GM18498 (cell line): Measurements from ENCODE around the gene UPF1.
"Not testable (repeated sequence)": the region's sequence is repeated elsewhere in the genome, so short reads cannot be mapped to it uniquely, and the experiment has no call there.

Experiments used
- ATAC-seq: cut with Tn5 transposase; IDR thresholded peaks from one replicate; pipeline ENCODE4 v1.9.1; 2021; ENCODE audit warnings: mild to moderate bottlenecking, moderate library complexity; ENCODE audit not compliant: unreplicated experiment

UPF1 gene

DNA sequence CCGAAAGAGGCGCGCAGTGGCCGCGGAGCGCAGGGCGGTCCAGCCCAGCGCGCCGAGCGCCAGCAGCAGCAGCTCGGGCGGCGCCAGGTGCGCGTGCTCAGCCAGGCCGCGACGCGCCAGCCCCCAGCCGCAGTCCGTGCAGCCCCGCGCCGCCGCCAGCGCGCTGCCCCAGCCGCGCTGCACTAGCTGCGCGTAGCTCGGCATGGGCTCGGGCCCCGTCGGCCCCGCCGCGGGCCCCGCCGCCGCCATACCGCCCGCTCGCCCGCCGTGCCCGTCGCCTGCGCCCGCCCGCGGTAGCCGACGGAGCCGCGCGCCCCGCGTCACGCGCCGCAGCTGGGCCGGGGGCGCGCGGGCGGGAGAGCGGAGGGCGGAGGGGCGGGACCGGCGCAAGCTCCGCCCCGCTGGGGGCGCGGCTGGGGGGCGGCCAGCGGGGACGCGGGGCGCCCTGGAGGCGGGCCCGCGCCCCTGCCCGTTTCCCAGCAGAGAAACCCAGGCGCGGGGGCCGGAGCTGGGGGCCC, 64.1 kb downstream of the UPF1 start, which contains the start of gene CERS1:
Gene CERS1, minus strand, starts transcription at position 335 of the 518 bp plus-strand sequence. Its CDS starts 86 bp downstream, at position 249.
- ATAC-seq, result no peak

DNA sequence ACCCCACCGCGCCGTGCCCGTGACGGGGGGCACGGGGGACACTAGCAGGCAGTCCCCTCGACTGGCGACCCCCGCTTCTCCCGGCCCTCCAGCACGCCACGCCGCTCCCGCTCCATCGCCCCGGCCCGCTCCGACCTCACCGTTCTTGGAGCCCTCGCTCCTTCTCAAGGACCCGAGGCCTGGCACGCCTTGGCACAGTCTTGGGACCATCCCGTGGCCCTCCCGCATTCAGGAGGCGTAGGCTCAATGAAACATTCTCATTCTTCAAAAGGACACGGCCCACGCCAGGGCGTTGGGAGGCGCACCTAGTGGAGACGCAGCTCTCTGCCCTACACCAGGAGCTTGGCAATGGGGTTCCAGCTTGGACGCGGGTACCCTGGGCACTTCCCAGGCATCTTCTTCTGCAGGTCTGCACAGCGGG, 64.7 kb downstream of the UPF1 start:
- ATAC-seq, result no peak

DNA sequence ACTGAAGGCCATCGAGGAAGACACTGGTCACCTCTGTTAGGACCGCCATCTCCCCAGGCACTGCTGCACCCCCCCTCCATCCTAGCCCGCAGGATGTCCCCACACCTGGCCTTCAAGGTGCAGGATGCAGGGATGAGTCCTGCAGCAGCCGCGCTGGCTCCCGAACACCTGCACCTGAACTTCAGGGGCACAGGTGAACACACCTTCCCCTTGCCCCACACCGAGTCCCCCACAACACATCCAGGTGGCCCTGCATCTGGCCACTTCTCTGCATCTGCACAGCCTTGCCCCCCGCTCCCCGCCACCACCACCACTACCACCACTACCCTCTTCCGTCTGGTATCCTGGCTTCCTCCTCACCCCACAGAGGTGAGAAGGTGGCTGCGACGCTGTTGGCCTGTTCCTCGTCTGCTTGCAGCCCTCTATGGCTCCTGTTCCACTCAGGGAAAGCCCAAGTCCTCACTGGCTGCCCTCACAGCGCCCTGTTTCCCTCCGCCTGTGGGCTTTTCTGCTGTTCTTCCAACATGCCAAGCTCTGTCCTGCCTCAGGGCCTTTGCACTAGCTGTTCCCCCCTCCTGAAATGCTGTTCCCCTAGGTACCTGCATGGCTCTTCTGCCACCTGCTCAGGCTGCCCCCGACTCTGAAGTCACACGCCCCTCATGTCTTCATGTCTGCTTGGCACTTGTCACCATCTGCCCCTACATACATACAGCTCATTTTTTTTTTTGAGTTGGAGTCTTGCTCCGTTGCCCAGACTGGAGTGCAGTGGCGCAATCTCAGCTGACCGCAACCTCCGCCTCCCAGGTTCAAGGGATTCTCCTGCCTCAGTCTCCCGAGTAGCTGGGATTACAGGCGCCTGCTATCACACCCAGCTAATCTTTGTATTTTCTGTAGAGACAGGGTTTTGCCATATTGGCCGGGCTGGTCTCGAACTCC, 65.6 kb downstream of the UPF1 start:
- no peak for ATAC-seq

DNA sequence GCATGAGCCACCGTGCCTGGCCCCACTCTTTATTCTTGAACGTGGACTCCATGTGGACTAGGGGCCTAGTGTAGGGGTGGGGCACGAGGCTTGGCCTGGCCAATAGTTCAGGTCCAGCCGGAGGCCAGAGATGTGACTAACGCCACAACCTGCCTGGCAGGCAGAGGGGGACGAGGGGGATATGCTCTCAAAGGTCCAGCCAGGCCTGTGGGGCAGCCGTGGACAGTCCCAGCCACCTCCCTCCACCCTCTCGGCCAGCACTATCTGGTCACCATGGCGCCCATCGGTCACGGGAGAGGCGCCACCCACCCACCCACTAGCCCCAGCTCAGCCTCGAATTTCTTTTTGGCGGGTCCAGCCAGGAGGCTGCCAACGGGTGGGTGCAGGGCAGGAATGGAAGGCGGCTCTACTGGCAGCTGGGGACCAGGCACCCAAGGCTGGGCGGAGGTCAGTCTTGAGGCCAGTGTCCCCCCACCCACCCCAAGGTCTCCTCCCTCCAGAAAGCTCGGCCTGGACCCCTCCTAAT, 66.4 kb downstream of the UPF1 start:
- ATAC-seq, result no peak

DNA sequence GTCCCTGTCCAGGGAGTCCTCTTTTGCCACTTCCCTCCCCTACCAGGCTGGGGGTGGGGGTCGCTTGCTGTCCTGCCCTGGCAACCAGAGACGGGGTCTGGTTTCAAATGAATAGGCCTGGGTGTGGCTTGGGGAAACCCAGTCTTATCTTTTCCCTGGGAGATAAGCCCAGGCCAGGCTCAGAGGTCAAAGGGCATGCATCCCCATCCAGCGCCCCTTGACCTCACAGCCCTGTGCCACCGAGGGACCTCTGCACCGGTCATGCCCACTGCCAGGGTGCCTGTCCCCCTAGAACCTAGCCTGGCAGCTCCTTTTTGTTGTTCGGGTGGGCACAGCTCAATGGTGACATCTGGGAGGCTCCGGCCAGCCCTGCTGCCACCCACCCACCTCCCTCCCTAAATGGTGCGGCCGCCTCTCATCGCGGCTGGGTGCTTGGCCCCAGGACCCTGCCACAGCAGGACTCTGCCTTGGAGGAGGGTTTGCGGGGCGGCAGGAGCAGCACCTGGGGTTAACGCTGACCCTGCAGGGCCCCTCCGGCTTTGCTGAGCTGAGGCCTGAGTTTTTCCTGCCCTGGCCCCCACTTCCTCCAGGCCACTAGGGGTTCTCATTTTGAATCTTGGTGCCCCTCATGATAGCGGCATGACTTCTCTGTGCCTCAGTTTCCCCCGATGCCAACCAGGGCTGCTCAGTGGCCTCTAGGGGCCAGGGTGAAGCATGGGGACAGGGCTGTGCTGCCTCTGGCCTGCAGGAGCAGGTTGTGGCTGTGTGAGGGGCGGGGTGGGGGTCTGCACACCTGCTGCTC, 67.0 kb downstream of the UPF1 start:
- no peak for ATAC-seq

DNA sequence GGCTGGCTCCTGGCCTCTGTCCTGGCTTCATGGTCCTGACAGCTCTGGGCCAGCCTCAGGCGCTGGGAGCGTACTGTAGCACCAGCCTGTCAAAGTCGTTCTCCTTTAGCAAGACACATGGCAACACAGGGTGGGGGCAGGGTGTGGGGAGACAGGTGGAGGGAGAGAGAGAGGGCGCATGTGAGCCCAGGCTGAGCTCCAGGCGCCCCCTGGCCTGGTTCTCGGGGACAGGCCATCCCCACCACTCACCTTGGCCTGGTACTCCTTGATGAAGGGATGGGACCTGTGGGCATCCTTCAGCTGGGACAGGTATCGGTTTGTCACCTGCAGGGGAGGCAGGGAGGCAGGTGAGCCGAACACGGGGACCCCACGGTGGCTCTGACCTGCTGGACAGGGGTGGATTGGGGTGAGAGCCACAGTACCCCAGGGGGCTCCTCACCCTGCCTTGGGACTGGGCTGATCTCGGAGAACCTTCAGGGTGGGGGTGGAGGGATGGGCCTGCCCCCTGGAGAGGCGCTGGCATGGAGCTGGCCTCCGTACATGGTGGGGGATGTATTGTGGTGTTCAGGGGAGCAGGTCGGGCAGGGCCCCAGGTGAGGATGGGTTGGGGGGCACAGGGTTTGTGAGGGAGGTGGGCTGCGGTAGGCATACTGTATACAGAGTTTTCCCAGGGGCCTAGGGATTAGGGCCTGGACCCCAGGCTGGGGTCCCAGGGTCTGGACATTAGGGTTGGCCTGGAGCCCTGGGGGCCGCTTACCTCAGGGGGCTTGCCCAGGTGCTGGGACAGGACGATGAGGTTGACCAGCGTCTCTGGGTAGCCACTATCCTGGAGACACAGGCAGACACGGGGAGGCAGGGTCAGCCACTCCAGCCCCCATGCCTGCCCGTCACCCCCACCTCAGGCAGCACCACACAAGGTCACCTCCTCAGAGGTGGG, 68.1 kb downstream of the UPF1 start:
- ATAC-seq, result no peak

DNA sequence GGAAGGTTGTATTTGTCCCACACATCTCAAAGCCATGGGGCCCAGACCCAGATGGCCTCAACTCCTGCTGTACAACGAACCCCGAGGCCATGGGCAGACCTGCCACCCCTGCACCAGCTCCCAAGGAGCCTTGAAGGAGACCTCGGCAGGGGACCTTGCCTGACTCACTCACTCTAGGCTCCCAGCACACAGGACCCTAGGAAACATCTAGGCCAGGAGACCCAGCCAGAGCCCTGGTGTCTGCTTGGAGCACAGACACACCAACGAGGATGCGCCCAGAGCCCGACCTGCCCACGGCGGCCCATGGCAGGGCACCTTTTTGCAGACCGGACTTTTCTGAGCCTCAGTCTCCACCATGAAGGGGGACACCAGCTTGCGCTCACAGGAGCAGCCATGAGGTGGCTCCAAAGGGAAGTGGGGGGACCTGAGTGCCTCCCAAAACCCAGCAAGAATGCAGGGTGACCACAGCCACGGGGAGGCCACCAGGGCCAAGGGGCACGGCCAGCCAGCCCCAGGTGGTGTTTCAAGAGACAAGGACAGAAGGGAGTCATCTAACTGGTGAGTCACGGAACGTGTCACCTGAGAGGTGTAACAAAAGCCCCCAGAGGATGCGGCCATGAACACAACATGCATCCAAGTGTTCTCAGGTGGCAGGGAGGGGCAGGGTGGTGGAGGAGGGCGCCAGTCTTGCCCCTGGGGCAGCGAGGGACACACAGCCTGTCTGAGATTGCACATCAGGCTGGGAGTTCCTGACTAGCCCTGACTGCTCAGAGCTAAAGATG, 69.1 kb downstream of the UPF1 start:
- ATAC-seq, result no peak

DNA sequence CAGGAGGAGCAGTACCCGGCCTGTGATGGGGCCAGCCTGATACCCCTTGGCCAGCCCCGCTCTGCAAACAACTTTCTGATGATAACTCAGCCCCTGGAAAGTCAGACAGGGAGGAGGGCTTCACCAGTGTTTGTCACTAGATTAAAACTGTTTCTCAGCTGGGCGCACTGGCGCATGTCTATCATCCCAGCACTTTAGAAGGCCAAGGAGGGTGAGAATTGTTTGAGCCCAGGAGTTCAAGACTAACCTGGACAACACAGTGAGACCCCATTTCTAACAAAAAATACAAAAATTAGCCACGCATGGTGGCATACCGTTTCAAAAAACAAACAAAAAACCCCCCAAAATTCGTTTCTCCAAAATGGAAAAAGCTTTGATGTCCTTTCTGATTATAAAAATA, 69.7 kb downstream of the UPF1 start:
- ATAC-seq, result no peak

DNA sequence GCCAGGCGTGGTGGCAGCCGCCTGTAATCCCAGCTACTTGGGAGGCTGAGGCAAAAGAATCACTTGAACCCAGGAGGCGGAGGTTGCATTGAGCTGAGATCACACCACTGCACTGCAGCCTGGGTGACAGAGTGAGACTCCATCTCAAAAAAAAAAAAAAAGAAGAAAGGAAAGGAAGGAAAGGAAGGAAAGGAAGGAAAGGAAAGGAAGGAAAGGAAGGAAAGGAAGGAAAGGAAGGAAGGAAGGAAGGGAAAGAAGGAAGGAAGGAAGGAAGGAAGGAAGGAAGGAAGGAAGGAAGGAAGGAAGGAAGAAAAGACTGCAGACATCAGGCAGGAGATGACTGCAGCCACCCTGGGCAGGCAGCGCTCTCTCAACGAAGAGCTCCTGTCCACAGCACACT, 70.8 kb downstream of the UPF1 start:
- ATAC-seq, result not testable (repeated sequence)

DNA sequence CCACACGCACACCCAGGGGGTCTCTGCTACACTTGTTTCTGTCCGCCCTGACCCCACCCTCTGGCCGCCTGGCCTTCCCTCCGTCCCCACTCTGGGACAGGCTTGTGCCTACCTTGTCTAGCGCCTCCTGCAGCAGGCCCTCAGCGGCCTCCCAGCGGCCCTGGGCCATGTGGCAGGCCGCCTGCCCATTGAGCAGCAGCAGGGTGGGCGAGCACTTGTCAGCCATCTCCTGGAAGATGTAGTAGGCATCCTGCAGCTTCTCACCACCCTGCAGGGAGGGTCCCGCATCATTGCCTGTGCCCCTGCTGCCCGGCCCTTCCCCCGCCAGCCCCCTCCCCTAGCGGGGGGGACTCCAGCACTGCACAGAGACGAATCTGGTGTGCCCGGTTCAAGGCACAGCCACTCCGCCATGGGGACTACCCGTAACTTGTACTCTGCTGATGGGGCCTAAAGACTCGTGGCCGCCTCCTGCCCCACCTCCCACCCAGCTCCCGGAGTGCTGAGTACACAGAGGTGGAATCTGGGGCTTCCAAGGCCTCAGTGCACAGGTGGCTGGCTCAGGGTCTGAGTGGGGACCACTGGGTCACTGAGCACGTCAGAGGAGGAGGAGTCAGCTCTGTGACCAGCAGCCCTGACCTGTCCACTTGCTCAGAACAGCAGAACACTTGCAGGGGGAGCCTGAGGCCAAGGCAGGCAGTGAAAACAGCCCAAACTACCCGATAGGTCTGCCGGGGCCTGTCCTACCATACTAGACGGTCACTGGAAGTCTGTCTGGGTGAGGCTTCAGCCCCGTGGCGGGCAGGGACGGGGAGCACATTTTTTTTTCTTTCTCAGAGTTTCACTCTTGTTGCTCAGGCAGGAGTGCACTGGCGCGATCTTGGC, 71.6 kb downstream of the UPF1 start:
- no peak for ATAC-seq

DNA sequence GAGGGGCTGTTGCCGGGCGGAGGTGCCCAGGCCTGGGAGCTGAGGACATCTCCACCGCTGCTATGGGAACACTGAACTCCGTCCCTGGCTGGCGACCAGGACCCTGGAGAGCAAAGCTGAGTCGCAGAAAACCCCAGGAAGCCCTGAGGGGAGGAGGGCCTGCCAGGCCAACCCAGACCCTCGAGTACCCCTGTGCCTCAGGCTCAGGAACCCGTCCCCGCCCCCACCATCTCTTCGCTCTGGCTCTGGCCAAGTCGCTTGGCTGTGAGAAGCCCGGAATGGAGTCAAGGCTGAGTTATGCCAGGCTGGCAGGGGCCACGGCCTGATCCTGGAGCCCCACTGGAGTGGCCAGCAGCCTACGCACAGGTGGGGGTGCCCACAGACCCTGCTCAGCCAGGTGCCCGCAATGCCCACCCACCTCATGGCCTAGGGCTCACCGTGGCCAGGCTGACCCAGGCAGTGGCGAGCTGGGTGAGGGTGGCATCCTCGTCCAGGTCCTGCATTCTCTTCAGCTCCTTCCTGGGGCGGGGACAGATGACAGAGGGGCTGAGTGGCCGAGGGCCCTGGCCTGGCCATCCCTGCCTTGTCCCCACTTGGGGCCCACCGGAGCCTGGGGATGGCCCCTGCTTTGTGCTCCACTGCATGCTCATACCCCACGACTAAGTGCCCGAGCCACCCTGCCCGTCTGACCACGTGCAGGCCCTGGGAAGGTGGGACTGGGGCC, 72.7 kb downstream of the UPF1 start:
- no peak for ATAC-seq

DNA sequence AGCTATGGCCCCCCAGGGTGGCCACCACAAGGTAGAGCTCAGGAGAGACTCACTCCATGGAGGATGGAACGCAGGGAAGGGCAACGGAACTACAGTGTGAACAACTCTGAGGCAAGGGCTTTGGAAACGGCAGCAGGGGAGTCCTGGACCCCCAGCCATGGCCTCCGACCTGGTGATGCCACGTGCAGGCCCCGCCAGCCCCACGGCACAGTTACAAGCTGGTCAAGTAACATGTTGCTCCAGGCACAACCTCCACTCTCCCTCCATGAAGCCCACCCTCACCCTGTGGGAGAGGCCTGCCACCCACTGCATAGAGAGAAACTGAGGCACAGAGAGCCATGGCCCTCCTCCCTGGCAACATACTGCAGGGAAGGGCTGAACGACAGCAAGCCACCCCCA, 73.3 kb downstream of the UPF1 start:
- no peak for ATAC-seq

DNA sequence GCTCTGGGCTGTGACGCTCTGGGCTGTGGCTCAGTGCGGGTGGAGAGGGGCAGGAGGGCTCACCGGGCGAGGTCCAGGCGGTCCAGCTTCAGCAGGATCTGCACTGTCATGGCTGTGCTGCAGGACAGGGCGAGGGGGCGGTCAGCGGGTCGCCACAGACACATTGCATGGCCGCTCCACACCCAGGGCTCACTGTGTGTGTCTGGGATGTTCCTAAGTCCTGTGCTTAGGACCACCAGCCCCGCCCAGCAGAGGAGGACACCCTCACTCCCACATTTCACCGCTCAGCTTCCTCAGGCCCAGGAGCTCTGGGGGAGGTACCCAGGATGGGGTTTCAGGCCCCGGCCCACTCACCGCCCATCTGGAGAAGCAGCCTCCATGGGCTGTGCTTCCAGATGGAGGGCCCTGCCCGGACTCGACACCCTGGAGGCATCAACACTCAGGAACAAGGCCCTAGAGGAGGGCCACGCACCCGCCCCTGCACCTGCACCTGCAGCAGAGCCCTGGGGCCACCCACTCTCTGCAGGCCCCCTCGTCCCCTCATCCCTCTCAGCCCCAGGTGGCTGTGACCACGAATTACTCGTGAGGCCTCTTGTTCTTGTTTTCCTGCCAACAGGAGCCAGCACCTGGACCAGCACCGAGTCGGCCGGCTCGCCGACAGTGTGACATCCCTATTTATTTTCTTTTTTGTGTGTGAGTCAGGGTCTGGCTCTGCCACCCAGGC, 73.9 kb downstream of the UPF1 start:
- ATAC-seq, result no peak

DNA sequence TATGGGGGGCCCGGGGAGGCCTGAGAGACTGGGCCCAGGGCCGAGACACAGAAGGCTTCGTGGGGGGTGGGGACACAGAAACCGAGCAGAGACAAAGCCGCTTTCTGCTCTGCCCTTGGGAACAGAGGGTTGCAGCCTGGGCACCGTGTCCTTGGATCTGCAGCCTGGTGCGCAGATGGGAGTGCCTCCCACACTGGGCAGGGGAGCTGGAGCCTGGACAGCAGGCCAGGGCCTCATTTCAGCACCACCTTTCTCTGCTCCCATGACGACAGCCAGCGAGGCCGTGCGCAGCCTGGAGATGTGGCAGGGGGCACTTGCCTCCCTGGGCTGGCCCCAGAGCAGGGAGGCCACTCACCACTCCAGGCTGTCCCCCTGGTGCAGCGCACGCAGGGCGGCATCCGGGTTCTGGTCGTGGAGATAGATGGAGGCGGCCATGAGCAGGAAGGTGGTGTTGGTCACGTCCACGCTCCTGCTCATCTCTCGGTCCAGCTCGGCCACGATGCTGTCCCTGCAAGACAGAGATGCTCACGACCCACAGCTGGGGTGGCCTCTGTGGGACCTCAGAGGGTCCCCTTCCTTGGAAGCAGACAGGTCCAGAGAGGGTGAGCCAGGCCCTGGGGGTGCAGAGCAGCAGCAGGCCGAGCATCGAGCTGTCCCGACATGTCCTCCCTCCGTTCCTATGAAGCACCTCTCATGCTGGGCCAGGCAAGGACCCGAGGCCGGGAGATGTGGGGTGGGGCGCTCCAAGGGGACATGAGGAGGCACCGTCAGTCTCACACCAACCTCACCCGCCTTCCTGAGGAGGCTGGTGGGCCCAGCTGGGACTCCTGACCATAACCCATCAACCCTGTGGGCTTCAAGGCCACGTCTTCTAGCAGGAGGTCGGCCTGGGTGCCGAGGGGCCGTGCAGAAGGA, 75.1 kb downstream of the UPF1 start:
- no peak for ATAC-seq

DNA sequence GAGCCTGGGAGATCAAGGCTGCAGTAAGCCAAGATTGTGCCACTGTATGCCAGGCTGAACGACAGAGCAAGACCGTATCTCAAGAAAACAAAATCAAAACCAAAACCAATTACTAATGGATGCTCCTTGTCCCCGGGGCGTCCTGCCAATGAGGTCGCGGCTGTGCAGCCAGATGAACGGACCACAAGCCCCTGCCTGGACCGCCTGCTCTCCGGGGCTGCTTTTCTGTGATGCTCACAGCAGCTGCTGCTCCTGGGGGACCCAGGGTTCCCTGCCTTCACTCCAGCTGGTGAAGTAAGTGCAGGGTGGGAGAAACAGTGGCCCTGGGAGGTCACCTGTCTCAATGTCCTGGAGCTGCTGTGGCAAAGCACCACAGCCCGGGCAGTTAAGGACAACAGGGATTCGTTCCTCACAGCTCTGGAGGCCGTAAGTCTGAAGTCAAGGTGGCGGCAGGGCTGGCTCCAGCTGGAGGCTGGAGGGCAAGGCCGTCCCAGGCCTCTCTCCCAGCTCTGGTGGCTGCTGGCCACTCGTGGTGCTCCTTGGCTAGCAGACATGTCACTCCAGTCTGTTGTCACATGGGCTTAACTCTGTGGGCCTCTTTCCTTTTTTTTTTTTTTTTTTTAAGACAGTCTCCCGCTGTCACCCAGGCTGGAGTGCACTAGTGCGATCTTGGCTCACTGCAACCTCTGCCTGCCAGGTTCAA, 77.3 kb downstream of the UPF1 start:
- no peak for ATAC-seq

DNA sequence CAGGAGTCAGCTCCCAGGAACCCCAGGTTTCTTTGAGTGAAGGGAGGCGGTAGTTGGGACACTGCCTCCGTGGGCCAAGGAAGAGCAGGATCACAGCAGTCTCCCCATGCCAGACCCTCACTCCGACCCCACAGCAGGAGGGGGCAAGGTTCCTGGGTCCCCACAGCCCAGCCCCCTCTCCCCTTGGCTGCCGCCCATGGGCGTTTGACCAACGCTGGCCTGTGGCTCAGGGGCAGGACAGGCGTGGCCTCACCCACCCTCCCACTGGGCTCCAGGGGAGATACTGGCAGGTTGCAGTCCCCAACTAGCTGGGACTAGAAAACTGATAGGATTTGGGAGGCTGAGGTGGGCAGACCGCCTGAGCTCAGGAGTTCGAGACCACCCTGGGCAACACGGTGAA, 78.3 kb downstream of the UPF1 start:
- ATAC-seq, result no peak
